ENCODE data around the gene EPB41L5.

DNA sequence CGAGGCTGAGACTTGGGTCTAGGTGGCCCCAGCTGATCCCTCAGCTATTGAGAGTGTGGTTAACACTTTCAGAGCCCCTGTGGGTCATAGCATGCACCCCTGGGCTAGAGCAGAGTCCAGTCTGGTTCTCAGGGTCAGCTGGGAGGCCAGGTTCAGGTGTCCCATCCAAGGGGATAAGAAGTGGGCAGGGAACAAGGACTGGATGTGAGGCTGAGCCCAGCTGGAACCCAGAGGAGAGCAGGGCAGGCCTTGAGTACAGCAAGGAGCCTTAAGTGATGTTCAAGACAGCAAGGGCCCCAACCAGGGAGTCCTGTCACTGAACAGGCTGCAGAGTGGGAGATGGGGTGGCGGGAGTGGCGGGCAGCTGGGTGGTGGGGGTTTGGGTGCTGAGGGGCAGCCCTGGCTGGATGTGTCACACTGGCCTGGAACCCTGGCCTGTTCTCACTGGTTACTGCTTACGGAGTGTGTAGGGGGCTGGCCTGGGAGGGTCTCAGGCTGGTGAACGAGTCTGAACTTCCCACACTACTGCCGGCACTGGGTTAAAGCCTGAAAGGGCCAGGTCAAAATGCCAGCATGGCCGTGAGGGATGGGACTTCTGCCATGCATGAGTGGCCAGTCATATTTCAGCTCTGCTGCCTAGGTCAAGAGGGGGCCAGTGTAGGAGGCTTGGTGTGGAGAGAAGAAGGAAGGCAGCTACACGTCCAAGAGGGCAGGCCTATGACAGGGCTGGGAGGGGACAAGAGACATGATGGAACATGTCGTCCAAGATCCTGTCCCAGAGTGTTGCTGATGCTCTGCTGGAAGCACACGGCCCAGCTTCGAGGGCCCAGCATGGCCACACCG is 196.8 kb downstream of the EPB41L5 start:
- TF ChIP-seq EZH2 (IDR thresholded peaks at IDR 0.05) (no peak), POLR2AphosphoS5 (IDR thresholded peaks at IDR 0.05; ENCODE audit: borderline replicate concordance, low read depth, low read length) (no peak)

Measured in SK-N-MC (cell line).